Measurements from ENCODE around the gene BRAF.

DNA sequence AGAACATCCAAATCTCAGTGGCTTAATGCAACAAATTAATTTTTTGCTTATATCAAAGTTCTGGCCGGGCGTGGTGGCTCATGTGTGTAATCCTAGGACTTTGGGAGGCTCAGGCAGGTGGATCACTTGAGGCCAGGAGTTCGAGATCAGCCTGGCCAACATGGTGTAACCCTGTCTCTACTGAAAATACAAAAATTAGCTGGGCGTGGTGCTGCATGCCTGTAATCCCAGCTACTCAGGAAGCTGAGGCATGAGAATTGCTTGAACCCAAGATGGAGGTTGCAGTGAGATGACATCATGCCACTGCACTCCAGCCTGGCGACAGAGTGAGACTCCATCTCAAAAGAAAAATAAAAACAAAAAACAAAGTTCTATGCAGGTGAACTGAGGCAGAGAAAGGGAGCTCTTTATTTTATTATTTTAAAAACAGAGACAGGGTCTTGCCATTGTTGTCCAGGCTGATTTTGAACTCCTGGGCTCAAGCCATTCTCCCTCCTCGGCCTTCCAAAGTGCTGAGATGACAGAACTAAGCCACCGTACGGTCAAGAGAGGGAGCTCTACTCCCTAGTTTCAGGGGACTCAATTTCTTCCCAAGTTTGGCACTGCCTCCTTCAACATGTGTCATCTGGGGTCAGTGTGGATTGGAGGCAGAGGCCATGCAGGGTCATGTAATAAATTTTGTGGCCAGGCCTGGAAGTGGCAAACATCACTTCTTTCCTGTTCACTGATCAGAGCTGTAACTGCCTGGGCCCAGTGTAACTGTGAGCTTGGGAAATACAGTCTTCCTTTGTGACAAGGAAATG, 249.6 kb downstream of the BRAF start:
- TF ChIP-seq, protein P1, sequence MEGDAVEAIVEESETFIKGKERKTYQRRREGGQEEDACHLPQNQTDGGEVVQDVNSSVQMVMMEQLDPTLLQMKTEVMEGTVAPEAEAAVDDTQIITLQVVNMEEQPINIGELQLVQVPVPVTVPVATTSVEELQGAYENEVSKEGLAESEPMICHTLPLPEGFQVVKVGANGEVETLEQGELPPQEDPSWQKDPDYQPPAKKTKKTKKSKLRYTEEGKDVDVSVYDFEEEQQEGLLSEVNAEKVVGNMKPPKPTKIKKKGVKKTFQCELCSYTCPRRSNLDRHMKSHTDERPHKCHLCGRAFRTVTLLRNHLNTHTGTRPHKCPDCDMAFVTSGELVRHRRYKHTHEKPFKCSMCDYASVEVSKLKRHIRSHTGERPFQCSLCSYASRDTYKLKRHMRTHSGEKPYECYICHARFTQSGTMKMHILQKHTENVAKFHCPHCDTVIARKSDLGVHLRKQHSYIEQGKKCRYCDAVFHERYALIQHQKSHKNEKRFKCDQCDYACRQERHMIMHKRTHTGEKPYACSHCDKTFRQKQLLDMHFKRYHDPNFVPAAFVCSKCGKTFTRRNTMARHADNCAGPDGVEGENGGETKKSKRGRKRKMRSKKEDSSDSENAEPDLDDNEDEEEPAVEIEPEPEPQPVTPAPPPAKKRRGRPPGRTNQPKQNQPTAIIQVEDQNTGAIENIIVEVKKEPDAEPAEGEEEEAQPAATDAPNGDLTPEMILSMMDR (optimal IDR thresholded peaks at IDR 0.05 in 1 of 3, IDR thresholded peaks at IDR 0.05 in 1 of 3, conservative IDR thresholded peaks at IDR 0.05 in 1 of 3; ENCODE audit: extremely low read depth in 1 of 3, insufficient read depth in 2 of 3, low read length in 3 of 3), result peak in 2 of 3 experiments; percentile 10 to 54
- no peak for TF ChIP-seq EZH2 (IDR thresholded peaks at IDR 0.05; ENCODE audit: low read length)
